Thoracic aorta (tissue), 2 donors: ENCODE measurements around the gene ABHD5. TPM values are rescaled to one million over a fixed set of nuclear protein-coding genes. Genes with fewer than 3 reads are reported as not detected.
"Not testable (repeated sequence)": the region's sequence is repeated elsewhere in the genome, so short reads cannot be mapped to it uniquely, and the experiment has no call there.

Experiments used
- ATAC-seq: fragments of 150-250 bp; one replicate; pipeline ENCODE4 v1.8.0; 2017; ENCODE audit warnings: low read depth; ENCODE audit not compliant: insufficient number of reproducible peaks, low FRiP score
- DNase-seq: peaks from one replicate; pipeline ENCODE4 v3.0.0-alpha.2; 2020; ENCODE audit warnings: low spot score
- H3K27ac ChIP-seq, 2 donors: fragments of 200-600 bp; sonication (generic); 1 replicate in 1 of 2; 2 replicates in 1 of 2; pipeline ENCODE4 v1.5.1; 2016; ENCODE audit warnings: mild to moderate bottlenecking in 2 of 2, moderate library complexity in 2 of 2
- H3K27me3 ChIP-seq: fragments of 200-600 bp; sonication (generic); replicated peaks from 2 replicates; pipeline ENCODE4 v1.6.0; 2016; ENCODE audit warnings: mild to moderate bottlenecking; ENCODE audit not compliant: insufficient read depth
- H3K36me3 ChIP-seq: fragments of 200-600 bp; sonication (generic); one replicate; pipeline ENCODE4 v1.5.1; 2016
- H3K4me1 ChIP-seq, 2 donors: fragments of 200-600 bp; sonication (generic); 1 replicate in 1 of 2; 2 replicates in 1 of 2; pipeline versions ENCODE4 v1.5.1 to v1.6.0; 2016; ENCODE audit warnings: low read depth in 2 of 2, mild to moderate bottlenecking in 1 of 2; ENCODE audit not compliant: control insufficient read depth in 1 of 2
- H3K4me3 ChIP-seq: fragments of 200-600 bp; sonication (generic); 2 replicates; pipeline ENCODE4 v1.5.1; 2016; ENCODE audit warnings: mild to moderate bottlenecking
- H3K9me3 ChIP-seq: fragments of 200-600 bp; sonication (generic); 2 replicates; pipeline ENCODE4 v1.5.1; 2016
- total RNA-seq, 2 donors: library from RNA; depleted of rRNA; stranded (reverse); fragments of >200 nt; gene quantifications; one replicate each; pipeline versions ENCODE4 v1.1.0 to v1.2.3, GENCODE V29; 2016
- TF ChIP-seq, protein P1 (sequence below): fragments of 200-600 bp; sonication (generic); IDR thresholded peaks from one replicate; pipeline ENCODE4 v1.5.1; 2019; ENCODE audit warnings: antibody characterized with exemption

The ABHD5 gene
- total RNA-seq, 2 donors from 2014 or later: 33.3 to 37.1 TPM

GRCh38 chr3:43648957-43649356 lies 41.8 kb upstream of the ABHD5 start:
- peaks cover 3 to 11% of the 10 kb centered on the region in 2 donors for H3K4me1 ChIP-seq
- no peak overlapping the region for H3K4me3 ChIP-seq
- H3K36me3 ChIP-seq: no peaks in the 10 kb centered on the region
- no peak for DNase-seq
- H3K27me3 ChIP-seq: no peaks in the 10 kb centered on the region
- H3K9me3 ChIP-seq: no peaks in the 10 kb centered on the region
- ATAC-seq: no peak
- no peak overlapping the region for H3K27ac ChIP-seq
- TF ChIP-seq, protein P1, sequence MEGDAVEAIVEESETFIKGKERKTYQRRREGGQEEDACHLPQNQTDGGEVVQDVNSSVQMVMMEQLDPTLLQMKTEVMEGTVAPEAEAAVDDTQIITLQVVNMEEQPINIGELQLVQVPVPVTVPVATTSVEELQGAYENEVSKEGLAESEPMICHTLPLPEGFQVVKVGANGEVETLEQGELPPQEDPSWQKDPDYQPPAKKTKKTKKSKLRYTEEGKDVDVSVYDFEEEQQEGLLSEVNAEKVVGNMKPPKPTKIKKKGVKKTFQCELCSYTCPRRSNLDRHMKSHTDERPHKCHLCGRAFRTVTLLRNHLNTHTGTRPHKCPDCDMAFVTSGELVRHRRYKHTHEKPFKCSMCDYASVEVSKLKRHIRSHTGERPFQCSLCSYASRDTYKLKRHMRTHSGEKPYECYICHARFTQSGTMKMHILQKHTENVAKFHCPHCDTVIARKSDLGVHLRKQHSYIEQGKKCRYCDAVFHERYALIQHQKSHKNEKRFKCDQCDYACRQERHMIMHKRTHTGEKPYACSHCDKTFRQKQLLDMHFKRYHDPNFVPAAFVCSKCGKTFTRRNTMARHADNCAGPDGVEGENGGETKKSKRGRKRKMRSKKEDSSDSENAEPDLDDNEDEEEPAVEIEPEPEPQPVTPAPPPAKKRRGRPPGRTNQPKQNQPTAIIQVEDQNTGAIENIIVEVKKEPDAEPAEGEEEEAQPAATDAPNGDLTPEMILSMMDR: no peak

DNA sequence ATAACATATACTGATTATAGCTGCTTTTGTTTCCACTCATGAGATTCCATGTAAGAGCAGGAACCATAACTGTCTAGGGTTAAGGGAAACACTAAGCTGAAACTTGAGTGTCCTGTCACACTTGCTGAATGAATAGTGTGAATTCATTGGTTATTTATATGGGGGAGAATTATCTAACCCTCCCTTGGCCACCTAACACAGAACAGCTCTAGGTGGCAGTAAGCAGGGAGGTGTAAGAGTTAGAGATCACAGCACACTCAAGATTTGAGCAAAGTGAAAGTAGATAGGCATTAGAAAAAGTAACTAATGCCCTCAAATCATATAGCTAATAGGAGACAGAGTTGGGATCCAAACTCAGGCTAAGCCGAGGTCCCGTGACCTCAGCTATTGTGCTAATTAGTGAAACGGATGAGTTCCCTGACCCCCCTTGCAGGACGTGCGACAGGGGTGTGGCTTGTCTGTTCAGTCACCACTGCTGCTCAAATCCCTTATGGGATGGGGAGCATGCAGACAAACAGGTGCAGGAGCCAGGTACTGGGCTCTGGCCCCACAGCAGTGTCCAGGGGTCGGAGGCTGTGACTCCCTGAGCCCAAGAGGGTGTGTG lies 41.3 kb upstream of the ABHD5 start:
- Histone ChIP-seq H3K9me3 (no peaks in the 10 kb centered on the region), H3K27ac (no peak overlapping the region), H3K4me1 (peaks cover 3 to 11% of the 10 kb centered on the region in 2 donors), H3K4me3 (no peak overlapping the region), H3K36me3 (no peaks in the 10 kb centered on the region), H3K27me3 (no peaks in the 10 kb centered on the region)
- ATAC-seq (no peak), DNase-seq (no peak)
- TF ChIP-seq, protein P1: no peak

DNA sequence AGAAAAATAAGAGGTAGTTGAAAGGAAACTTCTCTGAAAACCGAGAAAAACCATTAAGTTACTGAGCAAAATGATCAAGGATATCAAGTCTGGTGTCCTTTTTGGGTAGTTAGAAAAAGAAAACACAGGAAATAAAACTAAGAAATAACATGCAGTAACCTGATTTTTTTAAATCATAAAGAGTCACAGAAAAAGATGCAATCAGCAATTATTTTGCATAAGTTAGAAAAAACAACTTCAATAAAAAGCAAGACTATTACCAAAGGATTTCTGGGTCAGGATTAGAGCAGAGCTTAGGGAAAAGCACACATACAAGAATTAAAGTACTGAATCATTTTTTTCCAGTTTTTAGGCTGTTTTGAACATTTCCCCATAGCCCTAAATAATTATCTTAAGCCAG lies 40.4 kb upstream of the ABHD5 start:
- H3K27ac ChIP-seq: no peak overlapping the region
- ATAC-seq (no peak), DNase-seq (no peak)
- no peak overlapping the region for H3K4me3 ChIP-seq
- H3K9me3 ChIP-seq: no peaks in the 10 kb centered on the region
- TF ChIP-seq, protein P1: no peak
- H3K27me3 ChIP-seq: no peaks in the 10 kb centered on the region
- no peaks in the 10 kb centered on the region for H3K36me3 ChIP-seq
- peaks cover 3 to 11% of the 10 kb centered on the region in 2 donors for H3K4me1 ChIP-seq

- not testable (repeated sequence) for ATAC-seq, H3K9me3 ChIP-seq, H3K27ac ChIP-seq, H3K4me1 ChIP-seq, H3K27me3 ChIP-seq, H3K4me3 ChIP-seq, DNase-seq, H3K36me3 ChIP-seq
Measured at GRCh38 chr3:43656390-43656789, 34.3 kb upstream of the ABHD5 start.

GRCh38 chr3:43659250-43659880 lies 31.4 kb upstream of the ABHD5 start:
- TF ChIP-seq, protein P1: no peak
- no peak overlapping the region for H3K4me3 ChIP-seq
- H3K27ac ChIP-seq: no peak overlapping the region
- DNase-seq (no peak), ATAC-seq (no peak)
- H3K4me1 ChIP-seq: no peaks in the 10 kb centered on the region
- no peaks in the 10 kb centered on the region for H3K9me3 ChIP-seq
- H3K36me3 ChIP-seq: no peaks in the 10 kb centered on the region
- H3K27me3 ChIP-seq: no peaks in the 10 kb centered on the region

- not testable (repeated sequence) for ATAC-seq, H3K4me1 ChIP-seq, H3K27ac ChIP-seq, H3K9me3 ChIP-seq, H3K4me3 ChIP-seq, H3K27me3 ChIP-seq, H3K36me3 ChIP-seq, DNase-seq
Measured at GRCh38 chr3:43661376-43661775, 29.4 kb upstream of the ABHD5 start.

DNA sequence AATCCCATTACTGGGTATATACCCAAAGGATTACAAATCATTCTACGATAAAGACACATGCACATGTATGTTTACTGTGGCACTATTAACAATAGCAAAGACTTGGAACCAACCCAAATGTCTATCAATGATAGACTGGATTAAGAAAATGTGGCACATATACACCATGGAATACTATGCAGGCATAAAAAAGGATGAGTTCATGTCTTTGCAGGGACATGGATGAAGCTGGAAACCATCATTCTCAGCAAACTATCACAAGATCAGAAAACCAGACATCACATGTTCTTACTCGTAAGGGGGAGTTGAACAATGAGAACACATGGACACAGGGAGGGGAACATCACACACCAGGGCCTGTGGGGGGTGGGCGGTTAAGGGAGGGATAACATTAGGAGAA lies 25.7 kb upstream of the ABHD5 start:
- not testable (repeated sequence) for ATAC-seq, H3K4me3 ChIP-seq, H3K27ac ChIP-seq, H3K27me3 ChIP-seq, H3K36me3 ChIP-seq, DNase-seq, H3K9me3 ChIP-seq, H3K4me1 ChIP-seq
